Adrenal gland (tissue), 12 donors: ENCODE data around the gene APOB. TPM values are rescaled to one million over a fixed set of nuclear protein-coding genes. Genes with fewer than 3 reads are reported as not detected.

ENCODE experiments used
- DNase-seq, 7 donors: peaks; one replicate each; pipeline ENCODE4 v3.0.0-alpha.2; 2019 to 2020
- H3K27ac ChIP-seq, 5 donors: fragments of 200-600 bp; sonication (generic) in 4 of 5; 1 replicate in 3 of 5; 2 replicates in 2 of 5; pipeline versions ENCODE4 v1.5.1 to v1.8.0; 2016 to 2020; ENCODE audit warnings: mild to moderate bottlenecking in 1 of 5
- H3K27me3 ChIP-seq: fragments of 200-600 bp; 2 replicates; pipeline ENCODE4 v1.8.0; 2021
- H3K36me3 ChIP-seq, 2 donors: fragments of 200-600 bp; replicated peaks in 1 of 2; 1 replicate in 1 of 2; 2 replicates in 1 of 2; pipeline versions ENCODE4 v1.5.1 to v1.8.0; 2018 to 2022
- H3K4me1 ChIP-seq, 2 donors: fragments of 200-600 bp; replicated peaks in 1 of 2; 1 replicate in 1 of 2; 2 replicates in 1 of 2; pipeline versions ENCODE4 v1.5.1 to v1.8.0; 2018 to 2021
- H3K4me3 ChIP-seq, 4 donors: fragments of 200-600 bp; sonication (generic) in 3 of 4; one replicate each; pipeline ENCODE4 v1.5.1; 2016 to 2018
- H3K9me3 ChIP-seq, 3 donors: fragments of 200-600 bp; sonication (generic) in 1 of 3; replicated peaks in 1 of 3; 1 replicate in 2 of 3; 2 replicates in 1 of 3; pipeline versions ENCODE4 v1.5.1 to v1.8.0; 2016 to 2021
- CTCF ChIP-seq, 6 experiments: fragments of 450-650 bp in 4 of 6; fragments of 200-600 bp in 2 of 6; sonication (generic) in 1 of 6; IDR thresholded peaks; 1 replicate in 5 of 6; 2 replicates in 1 of 6; pipeline versions ENCODE4 v1.5.1 to v1.8.0; 2016 to 2021; ENCODE audit warnings: antibody characterized with exemption in 6 of 6, mild to moderate bottlenecking in 2 of 6, moderate library complexity in 1 of 6
- POLR2A ChIP-seq, 2 donors: fragments of 450-650 bp; IDR thresholded peaks; one replicate each; pipeline ENCODE4 v1.6.1; 2017; ENCODE audit warnings: antibody characterized with exemption in 2 of 2, mild to moderate bottlenecking in 2 of 2, moderate library complexity in 1 of 2
- WGBS, 4 donors: extraction: QIAGEN DNeasy Blood & Tissue Kit in 2 of 4; methylation state at CpG; one replicate each; pipeline versions ENCODE4 v1.1.5 to v1.1.7; 2013 to 2017; 5-methylcytosine and 5-hydroxymethylcytosine counted together
- intact Hi-C, 2 donors: fragments of 100-400 bp; cut with DNase I; formaldehyde crosslinking; loops; one replicate each; pipeline versions ENCODE4 v1.14.1 to v1.15.0; 2022 to 2023
- polyA plus RNA-seq, 3 donors: library from polyadenylated mRNA; stranded (reverse); fragments of 200-250 nt in 2 of 3; fragments of 350-450 nt in 1 of 3; fragmentation: Illumina TruSeq in 1 of 3; extraction: RNeasy Lipid Tissue Mini Kit (QIAGEN cat#74804) in 1 of 3; gene quantifications; one replicate each; pipeline ENCODE4 v1.2.3, GENCODE V29; 2013 to 2014
- total RNA-seq, 9 donors: library from RNA; depleted of rRNA in 4 of 9; stranded (reverse); fragments of >200 nt in 4 of 9; fragments of 120-200 nt in 1 of 9; fragmentation: NEBNext Ultra II Directional in 1 of 9; extraction: Animal tissue kit (Norgen Biotek cat#: 25700) in 1 of 9; gene quantifications; one replicate each; pipeline versions ENCODE4 v1.1.0 to v1.2.4, GENCODE V29; 2013 to 2023
- donor health status: healthy with polysubstance abuse.
- donor health status: Bipolar disorder and iron deficiency.
- donor health status: DM: yes; HTN: yes; CAD: no.
- donor health status: DM: no; HTN: no; CAD: no.
- donor health status: DM: no; HTN: no; CAD: no.
- donor health status: DM: yes; HTN: yes; CAD: no.

APOB gene
- total and polyA plus RNA-seq, 12 donors, result under 0.01 to 1.9 (median 0.16) TPM; not detected in 1

- H3K27me3 ChIP-seq, result no peaks in the 10 kb centered on the region
- TF ChIP-seq POLR2A (IDR thresholded peaks at IDR 0.05), result no peak
- no peak for TF ChIP-seq CTCF (IDR thresholded peaks at IDR 0.05)
- H3K4me1 ChIP-seq, result no peaks in the 10 kb centered on the region
- intact Hi-C loops, result no loop called here
- H3K36me3 ChIP-seq, result no peaks in the 10 kb centered on the region
- WGBS, 4 donors, result 51 to 66% (median 64%) methylated on average over 3 to 5 of the region's 5 CpGs
- no peaks in the 10 kb centered on the region for H3K9me3 ChIP-seq
- DNase-seq, result peak in 4 of 7 donors; percentile 21 to 41 (median 22)
- no peak overlapping the region for H3K27ac ChIP-seq
- no peak overlapping the region for H3K4me3 ChIP-seq
Measured at GRCh38 chr2:20986024-20986939, 57.6 kb downstream of the APOB start.

GRCh38 chr2:20985062-20985461, 58.8 kb downstream of the APOB start:
- Histone ChIP-seq H3K4me3 (no peak overlapping the region), H3K27ac (no peak overlapping the region), H3K4me1 (no peaks in the 10 kb centered on the region), H3K9me3 (no peaks in the 10 kb centered on the region), H3K36me3 (no peaks in the 10 kb centered on the region), H3K27me3 (no peaks in the 10 kb centered on the region)
- WGBS, 4 donors, result 36 to 53% (median 49%) methylated on average over 5 of the region's 5 CpGs
- DNase-seq, result no peak
- TF ChIP-seq CTCF (IDR thresholded peaks at IDR 0.05), result no peak
- no peak for TF ChIP-seq POLR2A (IDR thresholded peaks at IDR 0.05)
- intact Hi-C loops, result no loop called here

- no peaks in the 10 kb centered on the region for H3K4me1 ChIP-seq
- TF ChIP-seq POLR2A (IDR thresholded peaks at IDR 0.05) (no peak), CTCF (IDR thresholded peaks at IDR 0.05) (no peak)
- 59 to 73% (median 69%) methylated on average over 8 of the region's 8 CpGs for WGBS, 4 donors
- no peak for DNase-seq
- intact Hi-C loops, result no loop called here
- no peak overlapping the region for H3K4me3 ChIP-seq
- no peak overlapping the region for H3K27ac ChIP-seq
- no peaks in the 10 kb centered on the region for H3K9me3 ChIP-seq
- no peaks in the 10 kb centered on the region for H3K27me3 ChIP-seq
- H3K36me3 ChIP-seq, result no peaks in the 10 kb centered on the region
Measured at GRCh38 chr2:20984408-20984807, 59.5 kb downstream of the APOB start.

GRCh38 chr2:20983844-20984243, 60.0 kb downstream of the APOB start:
- no peak overlapping the region for H3K27ac ChIP-seq
- no peaks in the 10 kb centered on the region for H3K9me3 ChIP-seq
- 28 to 63% (median 46%) methylated on average over 3 of the region's 3 CpGs for WGBS, 4 donors
- no peak for DNase-seq
- TF ChIP-seq POLR2A (IDR thresholded peaks at IDR 0.05), result no peak
- no peak for TF ChIP-seq CTCF (IDR thresholded peaks at IDR 0.05)
- H3K4me3 ChIP-seq, result no peak overlapping the region
- H3K4me1 ChIP-seq, result no peaks in the 10 kb centered on the region
- intact Hi-C loops, result no loop called here
- no peaks in the 10 kb centered on the region for H3K27me3 ChIP-seq
- H3K36me3 ChIP-seq, result no peaks in the 10 kb centered on the region
